ENCODE data around the gene SH3RF3.

- TF ChIP-seq CTCF (IDR thresholded peaks at IDR 0.05) = no peak
- TF ChIP-seq POLR2A (IDR thresholded peaks at IDR 0.05) = no peak
Measured at GRCh38 chr2:109348190-109348589, 219.2 kb downstream of the SH3RF3 start.
